Posterior vena cava (tissue), 2 donors: ENCODE results near the gene PPP4C. TPM values are rescaled to one million over a fixed set of nuclear protein-coding genes. Genes with fewer than 3 reads are reported as not detected.

Source experiments
- DNase-seq: peaks from one replicate; pipeline ENCODE4 v3.0.0-alpha.2; 2020; ENCODE audit warnings: low spot score
- intact Hi-C, 2 donors: fragments of 100-400 bp; cut with DNase I; formaldehyde crosslinking; loops; one replicate each; pipeline versions ENCODE4 v1.14.1 to v1.14.2; 2022 to 2023
- total RNA-seq, 2 donors: library from RNA; stranded (reverse); fragmentation: NEBNext Ultra II Directional; extraction: Animal tissue kit (Norgen Biotek cat#: 25700); gene quantifications; one replicate each; pipeline ENCODE4 v1.2.1, GENCODE V29; 2021
- donor health status: DM: yes; HTN: yes; CAD: no.
- donor health status: DM: yes; HTN: yes; CAD: no.

PPP4C gene
- total RNA-seq, 2 donors from 2014 or later, result 40.0 to 46.9 TPM

GRCh38 chr16:30070490-30070889 lies 5.3 kb upstream of the PPP4C start:
- no peak for DNase-seq
- intact Hi-C loops, result no loop called here

- peak; percentile 84 for DNase-seq
- intact Hi-C loops, result no loop called here
Observed at GRCh38 chr16:30076276-30076791, 540 bp downstream of the PPP4C start.

- intact Hi-C loops, result no loop called here
- DNase-seq, result no peak
Observed at GRCh38 chr16:30077656-30078055, 1.9 kb downstream of the PPP4C start.

- intact Hi-C loops, result no loop called here
- no peak for DNase-seq
Observed at GRCh38 chr16:30078744-30079143, 3.0 kb downstream of the PPP4C start.

- DNase-seq, result no peak
- intact Hi-C loops, result no loop called here
Observed at GRCh38 chr16:30079480-30079879, 3.7 kb downstream of the PPP4C start.

- DNase-seq, result no peak
- intact Hi-C loops, result no loop called here
Observed at GRCh38 chr16:30082545-30083090, 6.8 kb downstream of the PPP4C start.

- intact Hi-C loops, result no loop called here
- DNase-seq, result peak; percentile 67
Observed at GRCh38 chr16:30083216-30084055, 7.6 kb downstream of the PPP4C start.

GRCh38 chr16:30084096-30084815 lies 8.5 kb downstream of the PPP4C start:
- intact Hi-C loops, result no loop called here

GRCh38 chr16:30084816-30085159 lies 9.0 kb downstream of the PPP4C start:
- intact Hi-C loops, result no loop called here
- peak; percentile 92 for DNase-seq

More at GRCh38 chr16:30084096-30084815, 8.5 kb downstream of the PPP4C start:
- peak; percentile 66 for DNase-seq

GRCh38 chr16:30085247-30085646 lies 9.5 kb downstream of the PPP4C start:
- intact Hi-C loops, result no loop called here
- no peak for DNase-seq

- intact Hi-C loops, result no loop called here
- no peak for DNase-seq
Observed at GRCh38 chr16:30085820-30086219, 10.0 kb downstream of the PPP4C start.

GRCh38 chr16:30086291-30087140 lies 10.7 kb downstream of the PPP4C start:
- intact Hi-C loops, result no loop called here
- no peak for DNase-seq

GRCh38 chr16:30087181-30087898 lies 11.5 kb downstream of the PPP4C start:
- intact Hi-C loops, result no loop called here

GRCh38 chr16:30088237-30088831 lies 12.5 kb downstream of the PPP4C start:
- DNase-seq, result no peak
- intact Hi-C loops, result no loop called here

More at GRCh38 chr16:30087181-30087898, 11.5 kb downstream of the PPP4C start:
- peak; percentile 71 for DNase-seq

- intact Hi-C loops, result no loop called here
- peak; percentile 75 for DNase-seq
Observed at GRCh38 chr16:30088832-30089624, 13.2 kb downstream of the PPP4C start.

GRCh38 chr16:30090610-30091331 lies 15.0 kb downstream of the PPP4C start:
- no peak for DNase-seq
- intact Hi-C loops, result no loop called here
